GM19240 (cell line): ENCODE results near the gene HES6.
A peak's percentile ranks its signal among the peaks of the same experiment; 100 is the strongest.
"Not testable (repeated sequence)": the region's sequence is repeated elsewhere in the genome, so short reads cannot be mapped to it uniquely, and the experiment has no call there.

Experiments
- DNase-seq: peaks from one replicate; pipeline ENCODE4 v3.0.0; 2011; ENCODE audit warnings: low spot score; ENCODE audit not compliant: insufficient read length

The HES6 gene

DNA sequence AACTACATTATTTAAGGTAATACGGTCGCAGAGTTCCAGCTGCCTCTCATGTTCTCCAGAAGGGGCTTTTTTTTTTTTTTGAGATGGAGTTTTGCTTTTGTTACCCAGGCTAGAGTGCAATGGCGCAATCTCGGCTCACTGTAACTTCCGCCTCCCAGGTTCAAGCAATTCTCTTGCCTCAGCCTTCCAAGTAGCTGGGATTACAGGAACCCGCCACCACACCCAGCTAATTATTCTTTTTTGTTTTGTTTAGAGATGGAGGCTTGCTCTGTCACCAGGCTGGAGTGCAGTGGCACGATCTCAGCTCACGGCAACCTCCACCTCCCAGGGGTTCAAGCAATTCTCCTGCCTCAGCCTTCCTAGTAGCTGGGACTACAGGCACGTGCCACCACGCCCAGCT, 33.6 kb upstream of the HES6 start:
- DNase-seq = not testable (repeated sequence)

DNA sequence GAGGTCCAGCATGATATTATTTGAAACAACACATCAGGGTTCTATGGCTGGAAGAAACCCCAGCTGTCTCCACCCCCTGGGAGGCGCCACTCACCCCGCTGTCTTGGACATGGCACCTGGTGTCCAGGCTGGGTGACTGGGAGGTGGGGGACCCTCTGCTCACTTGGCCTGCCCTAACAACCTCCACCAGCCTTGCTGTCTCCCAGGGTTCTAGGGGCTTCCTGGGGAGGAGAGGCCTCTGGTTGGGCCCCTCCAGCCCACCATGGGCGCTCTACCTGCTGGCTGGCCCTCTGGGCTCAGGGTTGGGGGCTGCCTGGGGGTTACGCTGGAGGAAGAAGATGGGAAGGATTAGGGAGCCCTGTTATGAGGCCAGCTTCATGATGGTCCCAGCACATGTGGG, 32.3 kb upstream of the HES6 start:
- DNase-seq = no peak

- DNase-seq = not testable (repeated sequence)
Observed at GRCh38 chr2:238271686-238272085, 31.8 kb upstream of the HES6 start.

- DNase-seq = no peak
Observed at GRCh38 chr2:238271061-238271554, 31.3 kb upstream of the HES6 start.

GRCh38 chr2:238270606-238271005, 30.8 kb upstream of the HES6 start:
- no peak for DNase-seq

DNA sequence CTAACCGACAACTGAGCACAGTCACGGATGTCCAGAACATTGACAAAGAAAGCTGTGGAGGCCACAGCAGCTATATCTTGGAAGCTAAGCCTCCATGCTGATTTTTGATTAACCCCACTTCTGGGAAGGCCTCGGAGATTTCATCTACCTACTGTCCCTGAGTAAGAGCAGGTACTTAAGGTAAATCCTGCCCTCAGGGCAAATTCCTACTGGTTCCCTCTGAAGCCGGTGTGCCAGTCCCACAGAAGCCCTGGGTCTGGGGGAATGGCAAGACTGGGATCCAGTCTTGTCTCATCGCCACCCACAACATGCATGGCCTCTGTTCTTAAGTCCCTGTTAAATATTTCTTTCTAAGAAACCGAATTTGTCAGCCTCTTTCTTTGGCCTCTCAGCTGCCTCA, 29.9 kb upstream of the HES6 start:
- DNase-seq = no peak

GRCh38 chr2:238267884-238268680, 28.2 kb upstream of the HES6 start:
- no peak for DNase-seq

GRCh38 chr2:238267341-238267710, 27.5 kb upstream of the HES6 start:
- no peak for DNase-seq

DNA sequence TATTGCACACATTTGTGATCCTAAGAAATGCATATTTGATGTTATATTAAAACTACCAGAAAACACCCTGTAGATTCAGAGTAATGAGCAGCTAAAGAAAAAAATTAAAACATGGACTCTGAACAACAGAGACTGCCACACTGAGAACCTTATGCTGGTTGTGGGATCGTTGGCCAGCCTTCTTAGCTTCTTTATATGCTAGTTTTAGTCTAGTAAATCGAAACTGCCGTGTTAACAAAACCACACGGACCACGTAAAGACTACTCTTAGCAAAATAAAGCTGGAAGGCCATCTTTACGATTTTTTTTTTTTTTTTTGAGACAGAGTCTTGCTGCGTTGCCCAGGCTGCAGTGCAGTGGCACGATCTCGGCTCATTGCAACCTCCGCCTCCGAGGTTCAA, 25.8 kb upstream of the HES6 start:
- DNase-seq = no peak

GRCh38 chr2:238264072-238264460, 24.2 kb upstream of the HES6 start:
- DNase-seq = no peak

DNA sequence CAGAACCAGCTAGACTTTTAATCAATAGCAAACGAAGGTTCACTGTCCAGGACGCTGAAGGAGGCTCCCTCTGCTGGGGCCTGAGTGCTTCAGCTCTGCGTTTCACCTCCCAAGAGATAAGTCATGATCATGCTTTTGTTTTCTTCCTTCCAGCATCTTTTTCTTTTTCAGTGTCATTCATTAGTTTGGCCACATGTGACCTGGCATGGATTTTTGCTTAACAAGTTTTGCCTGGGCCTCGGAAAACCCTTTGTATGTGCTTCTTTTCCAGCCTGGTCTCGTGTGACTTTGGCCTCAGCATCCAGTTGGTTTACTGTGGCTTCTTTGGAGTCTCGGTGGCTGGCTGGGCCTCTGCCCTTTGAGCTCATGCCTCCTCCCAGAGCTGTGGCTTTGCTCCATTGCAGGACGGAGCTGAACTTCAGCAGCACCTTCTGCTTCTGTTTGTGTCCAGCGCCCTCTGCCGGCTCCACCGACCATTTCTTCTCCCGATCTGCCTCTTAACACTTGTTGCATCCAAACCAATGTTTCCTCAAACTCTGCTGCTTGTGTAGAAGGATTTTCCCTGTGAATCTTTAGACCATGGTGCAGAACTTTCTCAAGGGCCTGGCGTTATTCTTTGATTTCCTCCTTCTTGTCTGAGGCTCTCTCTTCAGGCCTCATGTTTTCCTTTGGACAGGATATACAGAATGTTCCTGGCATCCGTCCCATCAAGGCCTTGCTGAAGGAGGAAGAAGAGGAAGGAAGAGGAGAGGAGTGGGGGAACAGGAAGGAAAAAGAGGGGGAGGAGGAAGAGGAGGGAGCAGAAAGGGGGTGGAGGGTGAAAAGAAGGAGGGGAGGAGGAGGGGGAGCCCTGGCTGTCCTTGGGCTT, 23.6 kb upstream of the HES6 start:
- DNase-seq = peak; percentile 76

GRCh38 chr2:238262496-238263122, 22.8 kb upstream of the HES6 start:
- DNase-seq = no peak

DNA sequence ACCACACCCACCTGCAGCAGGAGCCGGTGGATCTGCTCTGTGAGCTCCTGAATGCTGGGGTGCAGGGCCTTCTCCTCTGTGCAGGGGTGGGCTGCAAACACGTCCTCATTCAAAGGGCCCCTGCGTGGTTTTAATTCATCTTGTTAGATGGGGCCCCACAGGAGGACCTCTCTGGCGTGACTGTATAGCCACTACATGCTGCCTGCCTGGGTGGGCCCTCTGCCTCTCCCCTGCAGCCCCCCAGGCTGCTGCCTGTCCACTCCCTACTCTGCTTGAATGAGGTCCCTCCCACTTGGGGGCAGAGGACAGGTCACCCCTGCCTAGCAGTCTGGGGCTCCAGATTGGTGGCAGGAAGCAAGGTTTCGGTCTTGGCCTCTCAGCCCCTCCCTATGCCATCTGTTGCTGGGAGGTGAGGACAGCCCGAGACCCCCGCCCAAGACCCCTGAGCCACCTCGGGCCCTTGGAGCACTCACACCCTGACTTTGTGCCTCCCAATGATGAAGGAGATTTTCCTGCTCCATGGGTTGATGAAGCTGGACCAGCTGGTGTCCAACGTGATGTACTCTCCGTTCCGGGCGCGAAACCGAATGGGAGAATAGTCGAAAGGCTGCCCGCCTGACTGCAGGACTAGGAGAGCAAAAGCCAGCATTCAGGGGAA, 22.0 kb upstream of the HES6 start:
- DNase-seq = no peak

DNA sequence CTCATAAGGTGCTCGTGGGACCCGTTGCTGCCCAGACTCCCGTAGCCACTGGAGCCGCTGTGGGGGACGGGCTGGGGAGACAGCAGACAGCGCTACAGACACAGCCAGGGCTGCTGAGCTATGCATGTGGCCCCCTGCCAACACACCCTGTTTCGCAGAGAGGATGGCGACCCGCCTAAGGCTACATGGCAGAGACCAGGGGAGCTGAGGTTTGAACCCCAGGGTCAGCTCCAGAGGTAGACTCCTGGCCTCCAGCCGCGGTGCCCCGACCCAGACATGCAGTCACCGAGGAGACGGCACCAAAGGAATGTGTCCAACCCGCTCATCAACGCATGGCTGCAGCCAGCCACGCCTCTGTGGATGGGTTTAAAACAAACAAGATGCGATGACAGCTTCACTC, 21.0 kb upstream of the HES6 start:
- DNase-seq = no peak

DNA sequence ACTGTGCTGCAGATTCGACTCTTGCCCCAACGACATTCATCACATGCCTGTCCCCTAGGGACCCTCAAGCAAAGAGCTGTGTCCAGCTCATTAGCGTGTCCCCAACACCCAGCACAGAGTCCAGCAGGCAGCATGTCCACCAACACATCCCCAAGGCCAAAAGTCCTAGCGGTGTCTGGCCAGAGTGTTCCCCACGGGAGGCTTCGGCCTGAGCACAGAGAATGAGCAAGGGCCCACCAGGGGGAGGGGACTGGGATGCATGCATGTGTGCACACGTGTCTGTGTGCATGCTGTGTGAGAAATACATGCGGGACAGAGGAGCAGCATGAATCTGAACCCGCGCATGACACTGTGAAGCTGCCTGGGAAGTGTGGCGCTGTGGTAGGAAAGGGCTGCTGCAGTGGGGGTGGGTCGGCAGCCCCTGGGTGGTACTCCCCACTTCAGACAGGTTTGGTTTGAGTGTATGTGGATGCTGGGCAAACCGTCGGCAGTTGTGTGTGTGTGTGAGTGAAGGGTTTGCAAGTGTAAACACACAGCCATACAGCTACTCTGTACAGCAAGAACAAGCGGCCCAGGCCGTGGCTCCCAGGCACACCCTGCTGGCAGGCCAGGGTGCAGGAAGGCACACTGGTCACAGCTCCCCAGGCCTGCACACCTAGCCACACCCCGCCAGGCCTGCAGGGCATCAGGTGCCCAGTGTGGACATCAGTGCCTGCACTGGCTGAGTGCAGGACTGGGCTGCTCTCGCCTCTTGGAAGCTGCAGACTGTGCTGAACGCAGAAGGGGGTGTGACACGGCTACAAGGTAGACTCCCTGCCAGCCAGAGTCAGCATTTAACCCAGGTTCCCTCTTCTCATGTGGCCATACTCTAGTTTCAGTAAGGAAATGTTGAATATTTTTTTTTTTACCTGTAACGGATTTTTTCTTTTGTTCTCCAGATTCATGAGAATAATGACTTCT, 19.5 kb upstream of the HES6 start:
- no peak for DNase-seq

GRCh38 chr2:238257786-238258700, 18.2 kb upstream of the HES6 start:
- DNase-seq = no peak

GRCh38 chr2:238256594-238257104, 16.8 kb upstream of the HES6 start:
- DNase-seq = peak; percentile 61

DNA sequence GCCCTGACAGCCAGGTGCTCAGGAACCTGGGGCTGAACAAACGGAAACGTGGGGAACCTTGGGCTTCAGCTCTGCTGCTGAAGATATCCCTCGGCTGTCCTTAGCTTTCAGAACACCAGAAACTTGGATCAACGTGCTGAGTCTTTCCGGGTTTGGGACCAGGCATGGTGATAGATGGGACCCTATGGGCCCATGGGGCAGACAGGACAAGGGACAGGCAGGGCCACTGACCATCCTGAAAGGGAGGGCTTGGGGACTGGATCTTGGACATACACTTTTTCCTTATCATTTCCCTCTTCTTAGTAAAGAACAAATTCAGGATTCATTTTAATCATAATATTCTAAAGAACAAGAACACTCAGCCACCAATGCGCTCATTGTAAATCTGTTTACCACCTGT, 16.3 kb upstream of the HES6 start:
- DNase-seq = no peak

- DNase-seq = no peak
Observed at GRCh38 chr2:238255636-238256035, 15.8 kb upstream of the HES6 start.
